Dedifferentiated amniotic fluid mesenchymal stem cell (primary cell): ENCODE results near the gene PHPT1.

Experiments
- DNase-seq: peaks from one replicate; pipeline ENCODE4 v3.0.0-alpha.2; 2016; ENCODE audit errors: extremely low spot score

PHPT1 gene

GRCh38 chr9:136886610-136887597 is 37.7 kb downstream of the PHPT1 start:
- no peak for DNase-seq

DNA sequence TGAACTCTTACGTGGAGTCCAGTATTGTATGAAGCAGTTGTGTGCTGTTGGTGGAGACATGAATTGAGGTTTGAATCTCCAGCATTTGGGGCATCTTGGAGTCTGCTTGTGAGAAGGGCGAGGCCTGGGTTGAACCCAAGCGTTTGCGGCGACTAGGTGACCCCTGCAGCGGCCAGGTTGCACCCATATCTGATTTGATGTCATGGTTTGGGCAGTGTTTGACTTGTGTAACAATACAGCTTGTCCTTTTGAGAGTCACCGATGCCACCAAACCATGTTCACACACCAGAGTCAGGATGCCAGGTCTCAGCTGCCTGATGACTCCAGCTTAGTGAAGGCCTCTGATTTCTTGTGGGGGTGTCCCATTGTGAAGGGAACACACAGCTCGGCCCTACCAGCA is 39.2 kb downstream of the PHPT1 start:
- DNase-seq, result no peak

- DNase-seq, result no peak
Measured at GRCh38 chr9:136889858-136890257, 40.6 kb downstream of the PHPT1 start.

DNA sequence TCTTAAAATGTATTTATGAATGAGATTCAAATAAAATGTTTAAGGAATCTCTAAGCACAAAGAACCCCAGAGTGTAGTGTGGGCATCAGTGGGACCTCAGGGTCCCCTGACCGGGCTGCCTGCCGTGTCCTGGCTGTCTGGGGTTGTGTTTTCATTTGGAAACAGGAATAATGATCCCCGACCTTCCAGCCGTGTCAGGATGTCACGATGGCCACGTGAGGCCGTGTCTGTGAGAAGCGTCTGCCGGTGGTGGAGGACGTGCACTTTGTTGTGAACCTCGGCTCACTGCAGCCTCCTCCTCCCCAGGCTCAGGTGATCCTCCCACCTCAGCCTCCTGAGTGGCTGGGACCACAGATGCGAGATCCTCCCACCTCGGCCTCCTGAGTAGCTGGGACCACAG is 41.5 kb downstream of the PHPT1 start:
- no peak for DNase-seq

DNA sequence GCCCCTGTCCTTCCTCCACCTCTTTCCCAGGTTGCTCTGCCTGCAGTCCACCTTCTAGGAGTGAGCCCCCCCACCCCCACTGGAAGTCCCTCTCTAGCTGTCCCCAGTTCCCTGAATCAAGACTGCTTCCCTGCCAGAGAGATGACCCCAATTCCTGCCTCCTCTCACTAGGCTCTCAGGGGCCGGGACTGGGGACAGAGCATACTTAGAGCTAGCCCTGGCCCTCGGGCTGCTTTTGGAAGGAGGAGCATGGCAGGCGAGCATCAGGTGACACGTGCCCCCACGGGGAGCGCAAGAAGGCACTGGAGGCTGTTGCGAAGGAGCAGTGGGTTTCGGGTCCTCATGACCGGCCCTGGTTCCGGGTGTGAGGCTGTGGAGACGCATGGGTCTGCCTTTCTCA is 46.8 kb downstream of the PHPT1 start:
- DNase-seq, result no peak

GRCh38 chr9:136898483-136899100 is 49.4 kb downstream of the PHPT1 start:
- no peak for DNase-seq

DNA sequence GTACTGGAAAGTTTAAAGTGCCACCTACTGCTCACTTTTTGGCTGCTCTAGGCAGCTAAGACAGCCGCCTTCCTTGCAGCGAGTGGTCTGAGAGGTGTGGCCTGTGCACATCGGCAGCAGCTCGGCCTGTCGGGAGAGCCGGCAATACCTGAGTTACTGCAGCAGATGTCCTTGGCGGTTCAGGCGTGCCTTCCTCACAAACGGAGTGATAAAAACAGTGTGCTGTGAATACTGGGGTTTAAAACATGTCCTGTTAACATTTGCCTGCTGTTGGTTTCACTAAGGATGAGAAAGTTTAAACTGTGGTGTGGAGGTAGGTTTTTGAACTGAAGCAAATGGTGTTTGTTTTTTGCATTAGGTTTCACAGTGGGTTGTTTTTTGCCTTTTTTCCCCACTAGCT is 50.0 kb downstream of the PHPT1 start:
- DNase-seq, result no peak

DNA sequence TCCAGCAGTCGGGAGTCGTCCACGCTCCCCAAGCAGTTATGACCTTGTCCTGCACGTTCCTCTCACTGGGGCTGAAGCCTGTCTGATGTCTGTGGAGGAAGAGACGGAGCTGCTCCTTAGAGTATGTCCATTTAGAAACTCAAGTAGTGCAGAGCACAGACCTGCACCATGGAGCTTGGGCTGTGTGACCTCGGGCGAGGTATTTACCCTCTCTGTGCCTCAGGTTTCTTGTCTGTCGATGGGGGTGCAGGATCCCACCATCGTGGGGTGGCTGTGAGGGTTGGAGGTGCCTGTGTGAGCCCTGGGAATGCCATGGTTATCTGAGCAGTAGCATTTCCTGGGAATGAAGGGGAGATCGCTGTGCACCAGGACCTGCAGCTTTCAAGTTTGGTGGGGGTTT is 51.3 kb downstream of the PHPT1 start:
- DNase-seq, result no peak
